Measurements from ENCODE around the gene TGFB2. TPM values are rescaled to one million over a fixed set of nuclear protein-coding genes. Genes with fewer than 3 reads are reported as not detected.

Gene TGFB2
- total and polyA plus RNA-seq, 4 donors, result 0.21 to 0.75 (median 0.41) TPM

- no peak for DNase-seq (ENCODE audit: low spot score)
- no peak overlapping the region for H3K27ac ChIP-seq (ENCODE audit: low read depth in 1 of 2, low read length in 2 of 2)
- no peak overlapping the region for H3K4me3 ChIP-seq (ENCODE audit: low read depth in 1 of 3, low read length in 3 of 3)
- H3K9ac ChIP-seq (ENCODE audit: low read depth in 1 of 2, low read length in 2 of 2), result no peak overlapping the region
- no peaks in the 10 kb centered on the region for H3K27me3 ChIP-seq (ENCODE audit: control insufficient read depth in 4 of 4, insufficient read depth in 4 of 4, low read length in 3 of 4)
- H3K4me1 ChIP-seq (ENCODE audit: control insufficient read depth in 4 of 4, insufficient read depth in 4 of 4, low read length in 3 of 4), result no peaks in the 10 kb centered on the region
- no peak for TF ChIP-seq RAD21 (IDR thresholded peaks at IDR 0.05)
- TF ChIP-seq, protein P1, sequence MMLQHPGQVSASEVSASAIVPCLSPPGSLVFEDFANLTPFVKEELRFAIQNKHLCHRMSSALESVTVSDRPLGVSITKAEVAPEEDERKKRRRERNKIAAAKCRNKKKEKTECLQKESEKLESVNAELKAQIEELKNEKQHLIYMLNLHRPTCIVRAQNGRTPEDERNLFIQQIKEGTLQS (IDR thresholded peaks at IDR 0.05), result no peak
- TF ChIP-seq FOXA2 (IDR thresholded peaks at IDR 0.05), result no peak
- TF ChIP-seq JUND (IDR thresholded peaks at IDR 0.05), result no peak
- TF ChIP-seq, protein P2, sequence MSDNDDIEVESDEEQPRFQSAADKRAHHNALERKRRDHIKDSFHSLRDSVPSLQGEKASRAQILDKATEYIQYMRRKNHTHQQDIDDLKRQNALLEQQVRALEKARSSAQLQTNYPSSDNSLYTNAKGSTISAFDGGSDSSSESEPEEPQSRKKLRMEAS (IDR thresholded peaks at IDR 0.05), result no peak
- no peak for TF ChIP-seq FOXA1 (IDR thresholded peaks at IDR 0.05)
- no peak for TF ChIP-seq YY1 (IDR thresholded peaks at IDR 0.05)
- TF ChIP-seq REST (IDR thresholded peaks at IDR 0.05), result no peak
- no peaks in the 10 kb centered on the region for H3K9me3 ChIP-seq (ENCODE audit: control insufficient read depth in 4 of 4, low read length in 3 of 4)
- H3K36me3 ChIP-seq (ENCODE audit: control insufficient read depth in 4 of 4, insufficient read depth in 3 of 4, low read depth in 1 of 4, low read length in 3 of 4), result peaks cover 0 to 7% (median 0%) of the 10 kb centered on the region in 4 donors
- 97% methylated on average over 2 of the region's 2 CpGs for WGBS
Measured at GRCh38 chr1:218312509-218312908, 32.6 kb upstream of the TGFB2 start.

DNA sequence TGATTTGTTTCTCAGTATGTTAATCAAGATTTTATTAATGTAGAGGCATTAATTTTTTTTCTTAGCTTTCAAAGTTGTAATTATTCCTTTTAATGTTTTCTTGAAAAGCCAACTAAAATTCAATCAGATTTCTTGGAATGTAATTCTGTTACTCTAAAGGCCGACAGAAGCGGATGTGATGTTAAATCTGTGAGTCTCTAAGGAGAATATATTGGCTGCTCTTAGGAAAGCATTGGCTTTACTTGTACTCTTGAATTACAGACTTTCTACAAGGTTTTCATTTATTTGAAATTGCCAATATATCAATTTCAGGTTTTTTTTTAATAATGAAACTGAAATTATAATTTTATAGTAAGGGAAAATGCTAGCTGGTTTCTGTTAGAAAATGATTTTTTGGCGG lies 30.8 kb upstream of the TGFB2 start:
- 97% methylated on average over 3 of the region's 3 CpGs for WGBS
- no peaks in the 10 kb centered on the region for H3K27me3 ChIP-seq (ENCODE audit: control insufficient read depth in 4 of 4, insufficient read depth in 4 of 4, low read length in 3 of 4)
- no peak overlapping the region for H3K27ac ChIP-seq (ENCODE audit: low read depth in 1 of 2, low read length in 2 of 2)
- no peak overlapping the region for H3K9ac ChIP-seq (ENCODE audit: low read depth in 1 of 2, low read length in 2 of 2)
- H3K36me3 ChIP-seq (ENCODE audit: control insufficient read depth in 4 of 4, insufficient read depth in 3 of 4, low read depth in 1 of 4, low read length in 3 of 4), result no peaks in the 10 kb centered on the region
- no peak overlapping the region for H3K4me3 ChIP-seq (ENCODE audit: low read depth in 1 of 3, low read length in 3 of 3)
- no peaks in the 10 kb centered on the region for H3K9me3 ChIP-seq (ENCODE audit: control insufficient read depth in 4 of 4, low read length in 3 of 4)
- TF ChIP-seq HNF4G (IDR thresholded peaks at IDR 0.05), result no peak
- TF ChIP-seq YY1 (IDR thresholded peaks at IDR 0.05), result no peak
- TF ChIP-seq RXRA (IDR thresholded peaks at IDR 0.05), result no peak
- no peak for TF ChIP-seq EGR1 (IDR thresholded peaks at IDR 0.05; ENCODE audit: low read depth in 2 of 2)
- TF ChIP-seq RAD21 (IDR thresholded peaks at IDR 0.05), result no peak
- TF ChIP-seq, protein P2 (IDR thresholded peaks at IDR 0.05), result no peak
- no peak for TF ChIP-seq NR2F2 (IDR thresholded peaks at IDR 0.05)
- no peak for TF ChIP-seq REST (IDR thresholded peaks at IDR 0.05)
- TF ChIP-seq, protein P1 (IDR thresholded peaks at IDR 0.05), result no peak
- TF ChIP-seq FOXA1 (IDR thresholded peaks at IDR 0.05), result no peak
- no peak for TF ChIP-seq TAF1 (conservative IDR thresholded peaks at IDR 0.05)
- TF ChIP-seq JUND (IDR thresholded peaks at IDR 0.05), result no peak
- TF ChIP-seq GABPA (IDR thresholded peaks at IDR 0.05 in 1 of 2, conservative IDR thresholded peaks at IDR 0.05 in 1 of 2), result no peak
- TF ChIP-seq SP1 (IDR thresholded peaks at IDR 0.05), result no peak
- TF ChIP-seq HNF4A (conservative IDR thresholded peaks at IDR 0.05), result no peak
- no peak for TF ChIP-seq FOXA2 (IDR thresholded peaks at IDR 0.05)
- no peak for TF ChIP-seq CTCF (IDR thresholded peaks at IDR 0.05; ENCODE audit: low read depth, low read length, missing input control)
- TF ChIP-seq, protein P3, sequence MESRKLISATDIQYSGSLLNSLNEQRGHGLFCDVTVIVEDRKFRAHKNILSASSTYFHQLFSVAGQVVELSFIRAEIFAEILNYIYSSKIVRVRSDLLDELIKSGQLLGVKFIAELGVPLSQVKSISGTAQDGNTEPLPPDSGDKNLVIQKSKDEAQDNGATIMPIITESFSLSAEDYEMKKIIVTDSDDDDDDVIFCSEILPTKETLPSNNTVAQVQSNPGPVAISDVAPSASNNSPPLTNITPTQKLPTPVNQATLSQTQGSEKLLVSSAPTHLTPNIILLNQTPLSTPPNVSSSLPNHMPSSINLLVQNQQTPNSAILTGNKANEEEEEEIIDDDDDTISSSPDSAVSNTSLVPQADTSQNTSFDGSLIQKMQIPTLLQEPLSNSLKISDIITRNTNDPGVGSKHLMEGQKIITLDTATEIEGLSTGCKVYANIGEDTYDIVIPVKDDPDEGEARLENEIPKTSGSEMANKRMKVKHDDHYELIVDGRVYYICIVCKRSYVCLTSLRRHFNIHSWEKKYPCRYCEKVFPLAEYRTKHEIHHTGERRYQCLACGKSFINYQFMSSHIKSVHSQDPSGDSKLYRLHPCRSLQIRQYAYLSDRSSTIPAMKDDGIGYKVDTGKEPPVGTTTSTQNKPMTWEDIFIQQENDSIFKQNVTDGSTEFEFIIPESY (IDR thresholded peaks at IDR 0.05), result no peak
- DNase-seq (ENCODE audit: low spot score), result no peak
- no peaks in the 10 kb centered on the region for H3K4me1 ChIP-seq (ENCODE audit: control insufficient read depth in 4 of 4, insufficient read depth in 4 of 4, low read length in 3 of 4)

Data from liver (tissue), 9 donors.